IMR-90 (cell line): ENCODE results near the gene ZXDC. TPM values are rescaled to one million over a fixed set of nuclear protein-coding genes. Genes with fewer than 3 reads are reported as not detected.

Experiments
- ATAC-seq: fragments of 200-7000 bp; cut with Tn5 transposase; 2 replicates; pipeline ENCODE4 v1.9.1; 2020; ENCODE audit warnings: low read depth, mild to moderate bottlenecking, moderate library complexity
- BruUV-seq: library from RNA; stranded (reverse); fragments of 400-500 nt; replicated peaks from 2 replicates; lab custom pipeline; 2021; lab: Mats Ljungman, UMichigan
- CTCF ChIA-PET: fragments of 300-600 bp; formaldehyde crosslinking; extraction: SDS; loops from one replicate; lab custom pipeline; 2021; ENCODE audit warnings: antibody characterized with exemption; lab: Yijun Ruan, JAX
- POLR2A ChIA-PET: fragments of 300-600 bp; sonication (Branson Sonifier 250); formaldehyde crosslinking; loops from one replicate; lab custom pipeline; 2022; ENCODE audit warnings: antibody characterized with exemption; ENCODE audit not compliant: unreplicated experiment; lab: Charles Lee
- DNase-seq: peaks from one replicate; pipeline ENCODE4 v3.0.0; 2013
- H2AFZ ChIP-seq: replicated peaks from 2 replicates; pipeline ENCODE3; 2013; ENCODE audit warnings: low read length, mild to moderate bottlenecking; ENCODE audit not compliant: poor library complexity
- H2AK5ac ChIP-seq: 2 replicates; pipeline ENCODE4 v1.6.1; 2013; ENCODE audit warnings: low read depth, low read length, inconsistent platforms
- H2AK9ac ChIP-seq: replicated peaks from 2 replicates; pipeline ENCODE3; 2013; ENCODE audit warnings: mild to moderate bottlenecking, low read depth, low read length, moderate library complexity; ENCODE audit not compliant: poor library complexity
- H2BK120ac ChIP-seq: 2 replicates; pipeline ENCODE4 v1.6.1; 2013; ENCODE audit warnings: low read depth, low read length, inconsistent platforms
- H2BK15ac ChIP-seq: 3 replicates; pipeline ENCODE4 v1.6.1; 2013; ENCODE audit warnings: low read depth, low read length, inconsistent platforms
- H2BK20ac ChIP-seq: 2 replicates; pipeline ENCODE4 v1.6.1; 2013; ENCODE audit warnings: low read depth, mild to moderate bottlenecking, inconsistent platforms, low read length, moderate library complexity
- H2BK5ac ChIP-seq: 2 replicates; pipeline ENCODE4 v1.6.1; 2013; ENCODE audit warnings: mild to moderate bottlenecking, low read depth, low read length, inconsistent platforms; ENCODE audit not compliant: poor library complexity, severe bottlenecking
- H3K14ac ChIP-seq: replicated peaks from 2 replicates; pipeline ENCODE4 v1.6.1; 2013; ENCODE audit warnings: low read depth, low read length, inconsistent platforms
- H3K18ac ChIP-seq: 2 replicates; pipeline ENCODE4 v1.6.1; 2013; ENCODE audit warnings: low read depth, low read length, control low read depth
- H3K23ac ChIP-seq: 2 replicates; pipeline ENCODE4 v1.6.1; 2013; ENCODE audit warnings: low read depth, low read length, inconsistent platforms
- H3K27ac ChIP-seq: 2 replicates; pipeline ENCODE4 v1.5.1; 2013; ENCODE audit warnings: mild to moderate bottlenecking, control low read depth, low read length; ENCODE audit not compliant: insufficient read depth
- H3K27me3 ChIP-seq: 2 replicates; pipeline ENCODE4 v1.6.1; 2013; ENCODE audit warnings: low read length; ENCODE audit not compliant: control insufficient read depth, insufficient read depth
- H3K36me3 ChIP-seq: 2 replicates; pipeline ENCODE4 v1.6.1; 2013; ENCODE audit warnings: low read length, mixed read lengths; ENCODE audit not compliant: control insufficient read depth, insufficient read depth
- H3K4ac ChIP-seq: 2 replicates; pipeline ENCODE4 v1.6.1; 2013; ENCODE audit warnings: low read depth, low read length, inconsistent platforms
- H3K4me1 ChIP-seq: 2 replicates; pipeline ENCODE4 v1.6.1; 2013; ENCODE audit warnings: low read length, mixed read lengths; ENCODE audit not compliant: control insufficient read depth, insufficient read depth
- H3K4me2 ChIP-seq: 2 replicates; pipeline ENCODE4 v1.6.1; 2013; ENCODE audit warnings: low read depth, mild to moderate bottlenecking, control low read depth, low read length, moderate library complexity
- H3K4me3 ChIP-seq: 2 replicates; pipeline ENCODE4 v1.5.1; 2013; ENCODE audit warnings: low read depth, mild to moderate bottlenecking, control low read depth, low read length, moderate library complexity; ENCODE audit not compliant: insufficient read depth
- H3K56ac ChIP-seq: 2 replicates; pipeline ENCODE4 v1.6.1; 2013; ENCODE audit warnings: low read length, inconsistent platforms; ENCODE audit not compliant: insufficient read depth; ENCODE audit errors: extremely low read depth
- H3K79me1 ChIP-seq, 2 experiments: 2 replicates each; pipeline ENCODE4 v1.6.1; 2013; ENCODE audit warnings: low read length in 2 of 2, inconsistent platforms in 1 of 2, low read depth in 1 of 2
- H3K9ac ChIP-seq: 2 replicates; pipeline ENCODE4 v1.6.1; 2013; ENCODE audit warnings: low read depth, low read length, control low read depth
- H3K9me1 ChIP-seq: 2 replicates; pipeline ENCODE4 v1.6.1; 2013; ENCODE audit warnings: low read length, inconsistent platforms; ENCODE audit not compliant: insufficient read depth
- H3K9me3 ChIP-seq: 2 replicates; pipeline ENCODE4 v1.6.1; 2013; ENCODE audit warnings: low read length; ENCODE audit not compliant: control insufficient read depth, insufficient read depth
- H4K20me1 ChIP-seq: 2 replicates; pipeline ENCODE4 v1.6.1; 2013; ENCODE audit warnings: low read length, inconsistent platforms; ENCODE audit not compliant: insufficient read depth
- H4K5ac ChIP-seq: 2 replicates; pipeline ENCODE4 v1.6.1; 2013; ENCODE audit warnings: mild to moderate bottlenecking, low read depth, low read length, control low read depth
- H4K8ac ChIP-seq, 2 experiments: 2 replicates each; pipeline ENCODE4 v1.6.1; 2013; ENCODE audit warnings: low read depth in 2 of 2, low read length in 2 of 2, control low read depth in 1 of 2, inconsistent platforms in 1 of 2
- H4K91ac ChIP-seq: 2 replicates; pipeline ENCODE4 v1.6.1; 2013; ENCODE audit warnings: low read depth, low read length, inconsistent platforms; ENCODE audit not compliant: insufficient read depth
- BHLHE40 ChIP-seq: fragments of 150-350 bp; IDR thresholded peaks from 2 replicates; pipeline ENCODE4 v1.6.1; 2016; ENCODE audit warnings: mild to moderate bottlenecking, low read depth, low read length
- MXI1 ChIP-seq: IDR thresholded peaks from 2 replicates; pipeline ENCODE4 v1.6.1; 2012; ENCODE audit warnings: low read depth, mild to moderate bottlenecking, low read length, moderate library complexity, borderline replicate concordance
- POLR2A ChIP-seq: IDR thresholded peaks from 2 replicates; pipeline ENCODE4 v1.6.1; 2012; ENCODE audit warnings: mild to moderate bottlenecking, low read depth, low read length
- RCOR1 ChIP-seq: IDR thresholded peaks from 2 replicates; pipeline ENCODE4 v1.6.1; 2012; ENCODE audit warnings: mild to moderate bottlenecking, low read length, improper control_type of control experiment; ENCODE audit not compliant: insufficient replicate concordance
- RFX5 ChIP-seq: IDR thresholded peaks from 2 replicates; pipeline ENCODE4 v1.8.0; 2012; ENCODE audit warnings: low read depth, mild to moderate bottlenecking, low read length, moderate library complexity
- SMC3 ChIP-seq: fragments of 150-350 bp; IDR thresholded peaks from 2 replicates; pipeline ENCODE4 v1.6.1; 2016; ENCODE audit warnings: low read depth, mild to moderate bottlenecking, antibody characterized with exemption, low read length, moderate library complexity
- WGBS, 2 experiments: methylation state at CpG; one replicate each; pipeline versions ENCODE4 v1.1.5 to v1.1.7; 2013; ENCODE audit warnings: missing lambda C conversion rate in 2 of 2; ENCODE audit not compliant: insufficient read length in 1 of 2; ENCODE audit errors: extremely low coverage in 2 of 2; 5-methylcytosine and 5-hydroxymethylcytosine counted together
- dilution Hi-C: fragments of 300-500 bp; cut with HindIII; formaldehyde crosslinking; loops from one replicate; pipeline ENCODE4 v1.14.3; 2018; ENCODE audit warnings: low sequenced_read_pairs; ENCODE audit not compliant: unreplicated experiment
- in situ Hi-C: fragments of 300-500 bp; cut with MboI; formaldehyde crosslinking; loops from 3 replicates; pipeline ENCODE4 v1.14.3; 2019; ENCODE audit warnings: low sequenced_read_pairs, inconsistent platforms, mixed read lengths
- intact Hi-C: fragments of 100-400 bp; cut with micrococcal nuclease; formaldehyde crosslinking; loops from 2 replicates; pipeline ENCODE4 v1.10.0; 2022
- polyA plus RNA-seq, 3 experiments: library from polyadenylated mRNA; depleted of rRNA; stranded (reverse); fragments of >200 nt; gene quantifications; 2 replicates each; pipeline ENCODE4 v1.2.3, GENCODE V29; 2012; ENCODE audit warnings: low replicate concordance in 1 of 3
- total RNA-seq: library from RNA; depleted of rRNA; stranded (reverse); fragments of >200 nt; gene quantifications from 2 replicates; pipeline ENCODE4 v1.2.3, GENCODE V29; 2012
- TF ChIP-seq, protein P1 (sequence below): fragments of 150-350 bp; IDR thresholded peaks from 2 replicates; pipeline ENCODE4 v1.6.1; 2017; ENCODE audit warnings: mild to moderate bottlenecking, antibody characterized with exemption, low read length, low read depth

Gene ZXDC
- total and polyA plus RNA-seq, 2 of the 4 experiments (the other 2 are of a cell fraction), result 11.5 to 14.3 TPM

DNA sequence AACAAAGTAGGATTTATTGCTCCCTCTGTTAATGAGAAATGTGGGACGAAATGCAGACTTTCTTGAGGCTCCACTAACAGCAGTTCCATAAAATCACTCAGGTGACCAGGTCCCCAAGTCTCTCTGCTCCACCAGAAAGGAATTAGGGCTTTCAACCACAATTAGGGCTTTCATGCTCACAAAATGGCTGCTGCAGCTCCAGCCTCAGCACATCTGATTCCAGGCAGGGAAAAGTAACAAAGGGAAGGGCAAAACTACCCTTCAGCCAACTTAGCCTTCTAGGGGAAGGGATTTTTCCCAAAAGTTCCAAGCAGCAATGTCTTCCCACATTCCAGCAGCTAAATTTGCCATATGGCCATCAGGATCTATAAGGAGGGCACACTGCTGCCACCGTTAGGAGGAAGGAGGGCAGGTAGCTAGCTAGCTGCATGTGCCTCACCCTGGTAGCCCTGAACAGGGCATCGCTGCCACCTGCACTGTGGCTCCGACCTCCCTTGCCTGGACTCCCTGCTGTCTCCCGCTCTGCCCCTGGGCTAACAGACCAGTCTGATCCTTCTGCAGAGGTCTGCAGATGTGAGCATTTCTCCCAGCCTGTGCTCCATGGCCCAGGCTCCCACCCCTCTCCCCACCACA, 68.2 kb downstream of the ZXDC start:
- Histone ChIP-seq H3K27me3 (peaks cover 28% of the 10 kb centered on the region), H2AK5ac (no peak overlapping the region), H4K5ac (no peak overlapping the region), H3K4ac (no peak overlapping the region), H4K91ac (no peak overlapping the region), H3K14ac (no peak overlapping the region), H2BK20ac (no peak overlapping the region), H3K36me3 (no peaks in the 10 kb centered on the region), H4K20me1 (no peaks in the 10 kb centered on the region), H2BK15ac (no peak overlapping the region), H2BK5ac (no peak overlapping the region), H3K27ac (no peak overlapping the region), H3K56ac (no peak overlapping the region), H3K4me1 (no peaks in the 10 kb centered on the region), H3K18ac (no peak overlapping the region), H3K79me1 (no peaks in the 10 kb centered on the region), H3K9ac (no peak overlapping the region), H3K23ac (no peak overlapping the region), H2AK9ac (no peak overlapping the region), H4K8ac (no peak overlapping the region), H2AFZ (no peak overlapping the region), H2BK120ac (no peak overlapping the region), H3K9me3 (0 out of 2 replicates have a peak, but pooled peaks cover 4% of the 10 kb centered on the region), H3K4me2 (no peak overlapping the region), H3K4me3 (no peak overlapping the region), H3K9me1 (no peaks in the 10 kb centered on the region; the same call in 1 of the 2 replicates)
- dilution Hi-C loops, result no loop called here
- intact Hi-C loops, result no loop called here
- ATAC-seq (no peak), DNase-seq (no peak)
- TF ChIP-seq, protein P1, sequence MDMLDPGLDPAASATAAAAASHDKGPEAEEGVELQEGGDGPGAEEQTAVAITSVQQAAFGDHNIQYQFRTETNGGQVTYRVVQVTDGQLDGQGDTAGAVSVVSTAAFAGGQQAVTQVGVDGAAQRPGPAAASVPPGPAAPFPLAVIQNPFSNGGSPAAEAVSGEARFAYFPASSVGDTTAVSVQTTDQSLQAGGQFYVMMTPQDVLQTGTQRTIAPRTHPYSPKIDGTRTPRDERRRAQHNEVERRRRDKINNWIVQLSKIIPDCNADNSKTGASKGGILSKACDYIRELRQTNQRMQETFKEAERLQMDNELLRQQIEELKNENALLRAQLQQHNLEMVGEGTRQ, result no peak
- TF ChIP-seq RFX5 (no peak), BHLHE40 (no peak), MXI1 (no peak), SMC3 (no peak), POLR2A (no peak), RCOR1 (no peak)
- ChIA-PET POLR2A (no interaction called here), CTCF (no interaction called here)
- in situ Hi-C loops, result no loop called here
- no TSS peak for BruUV-seq
- no CpG with 5 or more reads among the region's 5 CpGs for WGBS, 2 experiments
